Mammary epithelial cell (primary cell): ENCODE data around the gene LPCAT1.

Source experiments
- CTCF ChIP-seq, 2 donors: IDR thresholded peaks in 1 of 2; conservative IDR thresholded peaks in 1 of 2; 2 replicates each; pipeline ENCODE4 v1.5.1; 2011 to 2012; ENCODE audit warnings: inconsistent platforms in 2 of 2, low read length in 2 of 2, mild to moderate bottlenecking in 2 of 2, control low read depth in 1 of 2, low read depth in 1 of 2; ENCODE audit not compliant: insufficient read depth in 1 of 2; ENCODE audit errors: extremely low read depth in 1 of 2
- EZH2 ChIP-seq: IDR thresholded peaks from 2 replicates; pipeline ENCODE4 v1.6.1; 2012; ENCODE audit warnings: low read length, inconsistent platforms, borderline replicate concordance

- TF ChIP-seq CTCF (conservative IDR thresholded peaks at IDR 0.05 in 1 of 2, IDR thresholded peaks at IDR 0.05 in 1 of 2; ENCODE audit: extremely low read depth in 1 of 2, insufficient read depth in 1 of 2, low read depth in 1 of 2, low read length in 2 of 2) (no peak), EZH2 (no peak)
Measured at GRCh38 chr5:1413611-1414241, 110.0 kb downstream of the LPCAT1 start.
